ENCODE results near the gene BRD3OS. TPM values are rescaled to one million over a fixed set of nuclear protein-coding genes. Genes with fewer than 3 reads are reported as not detected.
A peak's percentile ranks its signal among the peaks of the same experiment; 100 is the strongest.

Gene BRD3OS
- total and polyA plus RNA-seq, 10 of the 15 experiments (the other 5 are each of a cell fraction or from before 2014, with no cell fraction given), result 2.1 to 13.7 (median 10.7) TPM

DNA sequence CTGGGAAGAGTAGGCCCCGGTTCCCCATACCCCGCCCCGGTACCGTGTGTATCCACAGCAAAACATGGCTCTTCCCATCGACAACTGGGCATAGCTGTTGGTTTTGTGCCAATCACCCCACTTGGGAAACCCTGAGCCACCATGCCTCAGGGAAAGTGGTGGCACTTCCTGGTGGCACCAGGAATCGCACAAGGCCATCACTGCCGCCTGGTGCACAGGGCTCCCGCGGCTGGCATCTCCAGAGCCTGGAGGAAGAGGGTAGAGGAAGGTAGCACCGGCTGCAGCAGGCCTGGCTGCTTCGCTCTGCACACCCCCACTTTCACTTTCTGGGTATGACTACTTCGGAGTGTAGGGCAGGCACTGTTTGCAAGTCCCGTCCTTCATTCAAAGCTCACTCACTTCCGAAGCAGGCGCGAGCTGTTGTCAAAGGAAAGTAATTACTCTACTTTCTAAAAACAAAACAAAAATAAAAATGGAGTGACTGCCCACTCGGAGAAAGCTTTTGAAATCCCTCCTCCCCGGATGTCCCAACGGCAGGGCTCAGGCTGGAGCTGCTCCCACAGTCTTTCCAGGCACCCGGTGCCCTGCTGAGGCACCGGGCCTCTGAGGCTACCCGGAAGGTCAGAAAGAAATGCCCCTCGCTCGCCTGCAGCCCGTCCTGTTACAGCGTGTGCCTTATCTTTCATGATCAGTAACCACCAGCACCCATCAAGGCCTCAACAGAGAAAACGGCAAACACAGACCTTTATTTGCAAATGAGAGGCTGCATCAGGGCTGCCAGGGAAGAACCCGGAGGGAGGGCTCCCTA lies 40.5 kb downstream of the BRD3OS start:
- in situ Hi-C loops (cut with MboI), result no loop called here
- Histone ChIP-seq H3K36me3 (ENCODE audit: control insufficient read depth in 2 of 2, insufficient read depth in 2 of 2, low read length in 1 of 2) (no peaks in the 10 kb centered on the region), H3K4me1 (ENCODE audit: control insufficient read depth, insufficient read depth, low read length) (peaks cover 8% of the 10 kb centered on the region), H2AFZ (ENCODE audit: control insufficient read depth, low read depth, low read length) (peak overlapping the region; percentile 36; the same call in 1 of the 2 replicates), H3K4me3 (peak overlapping the region; percentile 93), H3K27me3 (replicated peaks in 1 of 2; ENCODE audit: control insufficient read depth in 2 of 2, insufficient read depth in 2 of 2, low read length in 1 of 2) (peaks cover 3% of the 10 kb centered on the region in 2 experiments; a peak in 2 of 4 replicates), H3K79me2 (ENCODE audit: control insufficient read depth, insufficient read depth, low read length) (peaks cover 34% of the 10 kb centered on the region), H3K4me2 (ENCODE audit: control insufficient read depth, insufficient read depth) (peak overlapping the region; percentile 83), H3K9ac (ENCODE audit: control insufficient read depth, insufficient read depth, low read length) (peak overlapping the region; percentile 94), H3K9me3 (replicated peaks; ENCODE audit: control insufficient read depth, insufficient read depth, low read length) (no peaks in the 10 kb centered on the region), H4K20me1 (ENCODE audit: control insufficient read depth, insufficient read depth) (peaks cover 5% of the 10 kb centered on the region), H3K27ac (ENCODE audit: control insufficient read depth, insufficient read depth) (peak overlapping the region; percentile 82)
- POLR2A ChIA-PET, result interaction anchor here (0.5 to 1.6 kb wide), 2 partner anchors 40 to 93 kb away, joined by 3 to 5 read pairs; partner anchors contain the start of gene BRD3OS
- ATAC-seq (peak; percentile 80), DNase-seq (ENCODE audit: low read depth, low spot score) (peak; percentile 53), FAIRE-seq (peak; percentile 98)
- SMC1A ChIA-PET (ENCODE audit: uncharacterized antibody, unreplicated experiment), result interaction anchor here (0.6 to 1.1 kb wide), 3 partner anchors 32 to 77 kb away, joined by 3 to 4 read pairs (median 3); partner anchors contain the start of gene BRD3OS
- intact Hi-C loops (cut with micrococcal nuclease; ENCODE audit: unreplicated experiment), result no loop called here
- under 1% methylated on average over 28 of the region's 28 CpGs for WGBS (ENCODE audit: insufficient coverage, insufficient replicate concordance, low lambda C conversion rate, missing lambda C conversion rate)
- CTCF ChIA-PET, result interaction anchor here (0.7 to 1.5 kb wide), 2 partner anchors 10 to 26 kb away, joined by 5 to 8 read pairs; no protein-coding TSS in a partner anchor
- RAD21 ChIA-PET (ENCODE audit: unreplicated experiment), result interaction anchor here (0.6 to 1.3 kb wide), 3 partner anchors 41 to 72 kb away, joined by 3 to 7 read pairs (median 4); partner anchors contain the start of gene BRD3OS
- TSS peak; percentile 81 for BruUV-seq (replicated peaks)
- no peak for TF ChIP-seq POLR2AphosphoS2 (IDR thresholded peaks at IDR 0.05; ENCODE audit: low read depth, low read length)
- no peak for TF ChIP-seq ZSCAN29 (IDR thresholded peaks at IDR 0.05)
- no peak for TF ChIP-seq RAD51 (IDR thresholded peaks at IDR 0.05)
- TF ChIP-seq TCF3 (IDR thresholded peaks at IDR 0.05; ENCODE audit: borderline replicate concordance, insufficient read depth, low read depth, low read length), result no peak
- TF ChIP-seq, protein P1, sequence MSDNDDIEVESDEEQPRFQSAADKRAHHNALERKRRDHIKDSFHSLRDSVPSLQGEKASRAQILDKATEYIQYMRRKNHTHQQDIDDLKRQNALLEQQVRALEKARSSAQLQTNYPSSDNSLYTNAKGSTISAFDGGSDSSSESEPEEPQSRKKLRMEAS (IDR thresholded peaks at IDR 0.05; ENCODE audit: low read depth, low read length), result no peak
- TF ChIP-seq, protein P2, sequence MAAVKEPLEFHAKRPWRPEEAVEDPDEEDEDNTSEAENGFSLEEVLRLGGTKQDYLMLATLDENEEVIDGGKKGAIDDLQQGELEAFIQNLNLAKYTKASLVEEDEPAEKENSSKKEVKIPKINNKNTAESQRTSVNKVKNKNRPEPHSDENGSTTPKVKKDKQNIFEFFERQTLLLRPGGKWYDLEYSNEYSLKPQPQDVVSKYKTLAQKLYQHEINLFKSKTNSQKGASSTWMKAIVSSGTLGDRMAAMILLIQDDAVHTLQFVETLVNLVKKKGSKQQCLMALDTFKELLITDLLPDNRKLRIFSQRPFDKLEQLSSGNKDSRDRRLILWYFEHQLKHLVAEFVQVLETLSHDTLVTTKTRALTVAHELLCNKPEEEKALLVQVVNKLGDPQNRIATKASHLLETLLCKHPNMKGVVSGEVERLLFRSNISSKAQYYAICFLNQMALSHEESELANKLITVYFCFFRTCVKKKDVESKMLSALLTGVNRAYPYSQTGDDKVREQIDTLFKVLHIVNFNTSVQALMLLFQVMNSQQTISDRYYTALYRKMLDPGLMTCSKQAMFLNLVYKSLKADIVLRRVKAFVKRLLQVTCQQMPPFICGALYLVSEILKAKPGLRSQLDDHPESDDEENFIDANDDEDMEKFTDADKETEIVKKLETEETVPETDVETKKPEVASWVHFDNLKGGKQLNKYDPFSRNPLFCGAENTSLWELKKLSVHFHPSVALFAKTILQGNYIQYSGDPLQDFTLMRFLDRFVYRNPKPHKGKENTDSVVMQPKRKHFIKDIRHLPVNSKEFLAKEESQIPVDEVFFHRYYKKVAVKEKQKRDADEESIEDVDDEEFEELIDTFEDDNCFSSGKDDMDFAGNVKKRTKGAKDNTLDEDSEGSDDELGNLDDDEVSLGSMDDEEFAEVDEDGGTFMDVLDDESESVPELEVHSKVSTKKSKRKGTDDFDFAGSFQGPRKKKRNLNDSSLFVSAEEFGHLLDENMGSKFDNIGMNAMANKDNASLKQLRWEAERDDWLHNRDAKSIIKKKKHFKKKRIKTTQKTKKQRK (IDR thresholded peaks at IDR 0.05; ENCODE audit: low read depth, low read length), result no peak
- TF ChIP-seq ZNF217 (IDR thresholded peaks at IDR 0.05), result no peak
- TF ChIP-seq, protein P3, sequence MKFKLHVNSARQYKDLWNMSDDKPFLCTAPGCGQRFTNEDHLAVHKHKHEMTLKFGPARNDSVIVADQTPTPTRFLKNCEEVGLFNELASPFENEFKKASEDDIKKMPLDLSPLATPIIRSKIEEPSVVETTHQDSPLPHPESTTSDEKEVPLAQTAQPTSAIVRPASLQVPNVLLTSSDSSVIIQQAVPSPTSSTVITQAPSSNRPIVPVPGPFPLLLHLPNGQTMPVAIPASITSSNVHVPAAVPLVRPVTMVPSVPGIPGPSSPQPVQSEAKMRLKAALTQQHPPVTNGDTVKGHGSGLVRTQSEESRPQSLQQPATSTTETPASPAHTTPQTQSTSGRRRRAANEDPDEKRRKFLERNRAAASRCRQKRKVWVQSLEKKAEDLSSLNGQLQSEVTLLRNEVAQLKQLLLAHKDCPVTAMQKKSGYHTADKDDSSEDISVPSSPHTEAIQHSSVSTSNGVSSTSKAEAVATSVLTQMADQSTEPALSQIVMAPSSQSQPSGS (IDR thresholded peaks at IDR 0.05; ENCODE audit: low read length), result no peak
- TF ChIP-seq, protein P4, sequence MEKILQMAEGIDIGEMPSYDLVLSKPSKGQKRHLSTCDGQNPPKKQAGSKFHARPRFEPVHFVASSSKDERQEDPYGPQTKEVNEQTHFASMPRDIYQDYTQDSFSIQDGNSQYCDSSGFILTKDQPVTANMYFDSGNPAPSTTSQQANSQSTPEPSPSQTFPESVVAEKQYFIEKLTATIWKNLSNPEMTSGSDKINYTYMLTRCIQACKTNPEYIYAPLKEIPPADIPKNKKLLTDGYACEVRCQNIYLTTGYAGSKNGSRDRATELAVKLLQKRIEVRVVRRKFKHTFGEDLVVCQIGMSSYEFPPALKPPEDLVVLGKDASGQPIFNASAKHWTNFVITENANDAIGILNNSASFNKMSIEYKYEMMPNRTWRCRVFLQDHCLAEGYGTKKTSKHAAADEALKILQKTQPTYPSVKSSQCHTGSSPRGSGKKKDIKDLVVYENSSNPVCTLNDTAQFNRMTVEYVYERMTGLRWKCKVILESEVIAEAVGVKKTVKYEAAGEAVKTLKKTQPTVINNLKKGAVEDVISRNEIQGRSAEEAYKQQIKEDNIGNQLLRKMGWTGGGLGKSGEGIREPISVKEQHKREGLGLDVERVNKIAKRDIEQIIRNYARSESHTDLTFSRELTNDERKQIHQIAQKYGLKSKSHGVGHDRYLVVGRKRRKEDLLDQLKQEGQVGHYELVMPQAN (conservative IDR thresholded peaks at IDR 0.05), result no peak
- peak; percentile 75 for TF ChIP-seq TCF12 (IDR thresholded peaks at IDR 0.05; ENCODE audit: low read depth, low read length)
- 0 out of 2 replicates have a peak, but pooled peaks have one; percentile 15 for TF ChIP-seq MEF2A (IDR thresholded peaks at IDR 0.05; ENCODE audit: insufficient read depth, low read depth, low read length)
- TF ChIP-seq SREBF2 (IDR thresholded peaks at IDR 0.05; ENCODE audit: low read length), result no peak

Measured in GM12878 (cell line).